Measurements from ENCODE around the gene TMEM179B. TPM values are rescaled to one million over a fixed set of nuclear protein-coding genes. Genes with fewer than 3 reads are reported as not detected.
A peak's percentile ranks its signal among the peaks of the same experiment; 100 is the strongest.

Gene TMEM179B
- total and polyA plus RNA-seq, 9 of the 15 experiments (the other 6 are each of a cell fraction or from before 2014, with no cell fraction given), result 27.7 to 105 (median 37.0) TPM

DNA sequence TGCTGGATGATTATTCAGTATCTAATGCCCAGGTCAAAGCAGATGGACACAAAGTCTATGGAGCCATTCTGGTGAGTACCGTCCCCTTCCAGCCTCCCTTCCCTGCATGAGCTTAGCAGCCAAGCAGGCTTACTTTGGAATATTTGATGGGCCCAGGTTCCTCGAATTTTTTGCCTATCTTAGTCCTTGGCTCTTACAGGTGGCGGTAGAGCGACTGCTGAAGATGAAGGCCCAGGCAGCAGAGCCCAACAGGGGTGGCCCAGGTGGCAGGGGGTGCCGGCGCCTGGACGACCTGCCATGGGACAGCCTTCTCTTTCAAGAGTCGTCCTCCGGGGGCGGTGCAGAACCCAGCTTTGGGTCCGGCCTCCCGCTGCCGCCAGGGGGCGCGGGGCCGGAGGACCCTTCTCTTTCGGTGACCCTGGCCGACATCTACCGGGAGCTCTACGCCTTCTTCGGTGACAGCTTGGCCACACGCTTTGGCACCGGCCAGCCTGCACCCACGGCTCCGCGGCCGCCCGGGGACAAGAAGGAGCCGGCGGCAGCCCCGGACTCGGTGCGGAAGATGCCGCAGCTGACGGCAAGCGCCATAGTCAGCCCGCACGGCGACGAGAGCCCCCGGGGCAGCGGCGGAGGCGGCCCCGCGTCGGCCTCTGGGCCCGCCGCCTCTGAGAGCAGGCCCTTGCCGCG is 741 bp upstream of the TMEM179B start:
- H3K79me2 ChIP-seq (ENCODE audit: control insufficient read depth, insufficient read depth, low read length), result peaks cover 51% of the 10 kb centered on the region
- peak; percentile 80 for ATAC-seq
- CTCF ChIA-PET (ENCODE audit: low intra/inter-chr PET ratio), result interaction anchor here (0.6 to 4.5 kb wide), 7 partner anchors 54 to 237 kb away, joined by 3 to 51 read pairs (median 6); partner anchors contain the start of gene SLC3A2
- no peaks in the 10 kb centered on the region for H3K9me1 ChIP-seq (ENCODE audit: control insufficient read depth, insufficient read depth, low read length)
- H3K9me3 ChIP-seq (replicated peaks; ENCODE audit: control insufficient read depth, insufficient read depth, low read depth, low read length), result no peaks in the 10 kb centered on the region
- H2AFZ ChIP-seq (ENCODE audit: low read depth, low read length), result peak overlapping the region; percentile 82
- in situ Hi-C loops (cut with MboI), result no loop called here
- no peaks in the 10 kb centered on the region for H3K27me3 ChIP-seq (ENCODE audit: control insufficient read depth in 2 of 2, insufficient read depth in 2 of 2, low read length in 2 of 2)
- peaks cover 53% of the 10 kb centered on the region; the same call in 2 of the 3 replicates for H3K36me3 ChIP-seq (ENCODE audit: control insufficient read depth, insufficient read depth, low read length)
- no peak for FAIRE-seq
- peak overlapping the region; percentile 92 for H3K4me2 ChIP-seq (ENCODE audit: insufficient read depth, low read length)
- intact Hi-C loops (cut with micrococcal nuclease), result loop anchor here (1.0 to 2.0 kb wide), 6 partner anchors 46 to 238 kb away; partner anchors contain the start of genes HNRNPUL2, SLC3A2, STX5 and TEX54
- peak overlapping the region; percentile 92 for H3K27ac ChIP-seq (ENCODE audit: extremely low read depth, low read depth, low read length)
- peaks cover 22 to 25% of the 10 kb centered on the region in 2 experiments for H3K4me1 ChIP-seq (replicated peaks in 1 of 2; ENCODE audit: control insufficient read depth in 2 of 2, insufficient read depth in 2 of 2, low read length in 2 of 2)
- peak overlapping the region; percentile 68 to 99 for H3K9ac ChIP-seq (ENCODE audit: insufficient read depth in 1 of 2, low read depth in 2 of 2, low read length in 2 of 2)
- H3K4me3 ChIP-seq, result peak overlapping the region; percentile 82
- DNase-seq (ENCODE audit: extremely low read depth in 1 of 4, low spot score in 3 of 4), result peak; percentile 82 to 94 (median 87)
- under 1% methylated on average over 31 of the region's 51 CpGs for WGBS (ENCODE audit: insufficient coverage, low coverage, missing lambda C conversion rate)
- no peaks in the 10 kb centered on the region for H4K20me1 ChIP-seq (replicated peaks; ENCODE audit: control insufficient read depth, insufficient read depth, low read length)
- BruUV-seq (replicated peaks), result no TSS peak
- POLR2A ChIA-PET, result interaction anchor here (0.6 to 11.4 kb wide), 32 partner anchors 8 to 615 kb away, joined by 3 to 116 read pairs (median 4); partner anchors contain the start of genes C11orf98, CSKMT, HNRNPUL2 and LBHD1
- TF ChIP-seq ZNF583 (CRISPR knock-in tag; IDR thresholded peaks at IDR 0.05) (no peak), PHTF2 (CRISPR knock-in tag; IDR thresholded peaks at IDR 0.05) (no peak), ZNF224 (CRISPR knock-in tag; IDR thresholded peaks at IDR 0.05) (no peak), ESRRB (CRISPR knock-in tag; IDR thresholded peaks at IDR 0.05; ENCODE audit: borderline replicate concordance) (no peak), RBM39 (optimal IDR thresholded peaks at IDR 0.05; ENCODE audit: low read depth, low read length) (peak; percentile 57), HMGXB4 (CRISPR knock-in tag; IDR thresholded peaks at IDR 0.05) (peak; percentile 93; the same call in 1 of the 2 replicates), ZNF124 (CRISPR knock-in tag; IDR thresholded peaks at IDR 0.05) (no peak), HIVEP1 (CRISPR knock-in tag; IDR thresholded peaks at IDR 0.05) (no peak)
- TF ChIP-seq, protein P1, sequence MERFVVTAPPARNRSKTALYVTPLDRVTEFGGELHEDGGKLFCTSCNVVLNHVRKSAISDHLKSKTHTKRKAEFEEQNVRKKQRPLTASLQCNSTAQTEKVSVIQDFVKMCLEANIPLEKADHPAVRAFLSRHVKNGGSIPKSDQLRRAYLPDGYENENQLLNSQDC (CRISPR knock-in tag; IDR thresholded peaks at IDR 0.05), result no peak
- TF ChIP-seq, protein P2, sequence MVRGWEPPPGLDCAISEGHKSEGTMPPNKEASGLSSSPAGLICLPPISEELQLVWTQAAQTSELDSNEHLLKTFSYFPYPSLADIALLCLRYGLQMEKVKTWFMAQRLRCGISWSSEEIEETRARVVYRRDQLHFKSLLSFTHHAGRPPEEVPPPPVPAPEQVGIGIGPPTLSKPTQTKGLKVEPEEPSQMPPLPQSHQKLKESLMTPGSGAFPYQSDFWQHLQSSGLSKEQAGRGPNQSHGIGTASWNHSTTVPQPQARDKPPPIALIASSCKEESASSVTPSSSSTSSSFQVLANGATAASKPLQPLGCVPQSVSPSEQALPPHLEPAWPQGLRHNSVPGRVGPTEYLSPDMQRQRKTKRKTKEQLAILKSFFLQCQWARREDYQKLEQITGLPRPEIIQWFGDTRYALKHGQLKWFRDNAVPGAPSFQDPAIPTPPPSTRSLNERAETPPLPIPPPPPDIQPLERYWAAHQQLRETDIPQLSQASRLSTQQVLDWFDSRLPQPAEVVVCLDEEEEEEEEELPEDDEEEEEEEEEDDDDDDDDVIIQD (CRISPR knock-in tag; IDR thresholded peaks at IDR 0.05), result no peak
